Ovary (tissue), 9 donors: ENCODE measurements around the gene SMIM14. TPM values are rescaled to one million over a fixed set of nuclear protein-coding genes. Genes with fewer than 3 reads are reported as not detected.
"Not testable (repeated sequence)": the region's sequence is repeated elsewhere in the genome, so short reads cannot be mapped to it uniquely, and the experiment has no call there.

Source experiments
- DNase-seq, 5 donors: peaks; one replicate each; pipeline ENCODE4 v3.0.0-alpha.2; 2019 to 2020
- H3K27ac ChIP-seq, 2 donors: fragments of 200-600 bp; one replicate each; pipeline versions ENCODE4 v1.5.1 to v1.8.0; 2019 to 2022
- H3K27me3 ChIP-seq: fragments of 200-600 bp; one replicate; pipeline ENCODE4 v1.8.0; 2022
- H3K36me3 ChIP-seq: fragments of 200-600 bp; sonication (generic); one replicate; pipeline ENCODE4 v1.5.1; 2019
- H3K4me1 ChIP-seq: one replicate; pipeline ENCODE4 v1.8.1; 2013; ENCODE audit warnings: mild to moderate bottlenecking, moderate library complexity; ENCODE audit not compliant: insufficient read depth
- H3K4me3 ChIP-seq: fragments of 200-600 bp; sonication (generic); one replicate; pipeline ENCODE4 v1.5.1; 2017
- H3K9me3 ChIP-seq, 2 donors: fragments of 200-600 bp in 1 of 2; sonication (generic) in 1 of 2; one replicate each; pipeline versions ENCODE4 v1.5.1 to v1.8.1; 2013 to 2019; ENCODE audit warnings: mild to moderate bottlenecking in 1 of 2, moderate library complexity in 1 of 2
- CTCF ChIP-seq, 3 donors: fragments of 450-650 bp in 2 of 3; fragments of 200-600 bp in 1 of 3; IDR thresholded peaks; one replicate each; pipeline versions ENCODE4 v1.5.1 to v1.8.0; 2016 to 2022; ENCODE audit warnings: antibody characterized with exemption in 3 of 3, mild to moderate bottlenecking in 1 of 3
- EP300 ChIP-seq: sonication (generic); formaldehyde crosslinking; IDR thresholded peaks from one replicate; pipeline ENCODE4 v1.6.1; 2017; ENCODE audit warnings: antibody characterized with exemption
- POLR2A ChIP-seq: fragments of 450-650 bp; IDR thresholded peaks from one replicate; pipeline ENCODE4 v1.6.1; 2017; ENCODE audit warnings: antibody characterized with exemption, mild to moderate bottlenecking, moderate library complexity
- WGBS, 3 donors: extraction: QIAGEN DNeasy Blood & Tissue Kit in 1 of 3; methylation state at CpG; one replicate each; pipeline versions ENCODE4 v1.1.5 to v1.1.7; 2013 to 2017; 5-methylcytosine and 5-hydroxymethylcytosine counted together
- intact Hi-C, 4 donors: fragments of 100-400 bp; cut with DNase I; formaldehyde crosslinking; loops; one replicate each; pipeline versions ENCODE4 v1.11.0 to v1.15.1; 2022 to 2023
- polyA plus RNA-seq, 2 donors: library from polyadenylated mRNA; stranded (reverse); fragments of 200-250 nt in 1 of 2; fragments of 350-450 nt in 1 of 2; fragmentation: Illumina TruSeq in 1 of 2; extraction: RNeasy Lipid Tissue Mini Kit (QIAGEN cat#74804) in 1 of 2; gene quantifications; one replicate each; pipeline ENCODE4 v1.2.3, GENCODE V29; 2013 to 2014
- total RNA-seq, 7 donors: library from RNA; depleted of rRNA in 2 of 7; stranded (reverse); fragments of >200 nt in 2 of 7; fragmentation: NEBNext Ultra II Directional in 3 of 7; extraction: Animal tissue kit (Norgen Biotek cat#: 25700) in 3 of 7; gene quantifications; one replicate each; pipeline versions ENCODE4 v1.1.0 to v1.2.4, GENCODE V29; 2016 to 2023
- donor health status: DM: no; HTN: no; CAD: no; lungs with moderate emphysema.
- donor health status: DM: no; HTN: no; CAD: no.
- donor health status: Bipolar disorder and iron deficiency.
- donor health status: DM: yes; HTN: yes; CAD: no.
- donor health status: DM: no; HTN: no; CAD: no.
- donor health status: DM: yes; HTN: yes; CAD: no.

SMIM14 gene
- total and polyA plus RNA-seq, 9 donors, result 18.8 to 83.6 (median 56.9) TPM

GRCh38 chr4:39542611-39543012 lies 96.1 kb downstream of the SMIM14 start:
- H3K4me1 ChIP-seq, result peaks cover 2% of the 10 kb centered on the region
- TF ChIP-seq CTCF (IDR thresholded peaks at IDR 0.05) (no peak), POLR2A (no peak), EP300 (no peak)
- H3K4me3 ChIP-seq, result no peak overlapping the region
- 38 to 46% (median 42%) methylated on average over 4 of the region's 4 CpGs for WGBS, 3 donors
- H3K9me3 ChIP-seq, result no peaks in the 10 kb centered on the region
- no peak for DNase-seq
- no peak overlapping the region for H3K27ac ChIP-seq
- intact Hi-C loops, result no loop called here
- H3K27me3 ChIP-seq, result no peaks in the 10 kb centered on the region
- no peaks in the 10 kb centered on the region for H3K36me3 ChIP-seq

- Histone ChIP-seq H3K4me1 (peaks cover 2% of the 10 kb centered on the region), H3K4me3 (no peak overlapping the region), H3K27ac (no peak overlapping the region), H3K9me3 (no peaks in the 10 kb centered on the region), H3K27me3 (no peaks in the 10 kb centered on the region), H3K36me3 (no peaks in the 10 kb centered on the region)
- intact Hi-C loops, result no loop called here
- 54 to 75% (median 66%) methylated on average over 7 of the region's 7 CpGs for WGBS, 3 donors
- TF ChIP-seq POLR2A, result no peak
- no peak for TF ChIP-seq EP300
- no peak for TF ChIP-seq CTCF (IDR thresholded peaks at IDR 0.05)
- DNase-seq, result no peak
These were observed 96.6 kb downstream of the SMIM14 start for GRCh38 chr4:39541987-39542610.

GRCh38 chr4:39539089-39539611 lies 99.5 kb downstream of the SMIM14 start:
- no peaks in the 10 kb centered on the region for H3K36me3 ChIP-seq
- no peak for TF ChIP-seq CTCF (IDR thresholded peaks at IDR 0.05)
- TF ChIP-seq EP300, result no peak
- TF ChIP-seq POLR2A, result no peak
- H3K27me3 ChIP-seq, result no peaks in the 10 kb centered on the region
- H3K9me3 ChIP-seq, result no peaks in the 10 kb centered on the region
- H3K27ac ChIP-seq, result no peak overlapping the region
- DNase-seq, result no peak
- WGBS, 3 donors, result 89 to 93% (median 89%) methylated on average over 5 of the region's 5 CpGs
- H3K4me3 ChIP-seq, result no peak overlapping the region
- intact Hi-C loops, result no loop called here
- no peaks in the 10 kb centered on the region for H3K4me1 ChIP-seq

- intact Hi-C loops, result no loop called here
- Histone ChIP-seq H3K4me1 (peaks cover 4% of the 10 kb centered on the region), H3K9me3 (no peaks in the 10 kb centered on the region), H3K36me3 (no peaks in the 10 kb centered on the region), H3K4me3 (no peak overlapping the region), H3K27me3 (no peaks in the 10 kb centered on the region), H3K27ac (no peak overlapping the region)
- WGBS, 3 donors, result 96 to 98% (median 97%) methylated on average over 5 of the region's 5 CpGs
- no peak for DNase-seq
- TF ChIP-seq POLR2A (no peak), EP300 (no peak), CTCF (IDR thresholded peaks at IDR 0.05) (no peak)
These were observed 105.1 kb downstream of the SMIM14 start for GRCh38 chr4:39533541-39533940.

GRCh38 chr4:39532237-39532636 lies 106.4 kb downstream of the SMIM14 start:
- H3K9me3 ChIP-seq, H3K4me1 ChIP-seq, H3K27ac ChIP-seq, intact Hi-C loops, H3K4me3 ChIP-seq, H3K36me3 ChIP-seq, DNase-seq, H3K27me3 ChIP-seq: not testable (repeated sequence)
- 75 to 98% (median 78%) methylated on average over 3 of the region's 3 CpGs for WGBS, 3 donors
